ENCODE measurements around the gene CELF3. TPM values are rescaled to one million over a fixed set of nuclear protein-coding genes. Genes with fewer than 3 reads are reported as not detected.

CELF3 gene
- total and polyA plus RNA-seq, 2 experiments from 2014 or later, result not detected

DNA sequence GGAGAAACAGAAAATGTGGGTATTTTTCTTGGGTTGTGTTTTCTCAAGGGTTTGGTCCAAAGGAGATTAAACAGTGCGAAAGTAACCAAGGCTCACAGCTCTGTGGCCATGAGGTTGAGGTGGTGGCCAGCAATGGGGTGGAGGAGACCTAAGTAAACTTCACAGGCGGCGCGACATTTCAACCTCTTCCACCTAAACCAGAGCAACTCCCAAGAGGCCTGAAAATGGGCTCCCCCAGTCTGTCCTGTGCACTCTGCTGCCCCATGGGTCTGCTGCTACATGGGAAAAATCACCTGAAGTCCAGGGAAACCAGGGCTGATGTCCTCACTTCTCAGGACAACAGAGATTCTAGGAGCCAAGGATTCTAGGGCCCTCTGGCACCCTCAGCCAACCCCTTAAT, 12.4 kb downstream of the CELF3 start:
- 79 to 86% methylated on average over 4 of the region's 4 CpGs for WGBS, 2 experiments (ENCODE audit: low coverage in 1 of 2, low lambda C conversion rate in 2 of 2, missing lambda C conversion rate in 2 of 2)

DNA sequence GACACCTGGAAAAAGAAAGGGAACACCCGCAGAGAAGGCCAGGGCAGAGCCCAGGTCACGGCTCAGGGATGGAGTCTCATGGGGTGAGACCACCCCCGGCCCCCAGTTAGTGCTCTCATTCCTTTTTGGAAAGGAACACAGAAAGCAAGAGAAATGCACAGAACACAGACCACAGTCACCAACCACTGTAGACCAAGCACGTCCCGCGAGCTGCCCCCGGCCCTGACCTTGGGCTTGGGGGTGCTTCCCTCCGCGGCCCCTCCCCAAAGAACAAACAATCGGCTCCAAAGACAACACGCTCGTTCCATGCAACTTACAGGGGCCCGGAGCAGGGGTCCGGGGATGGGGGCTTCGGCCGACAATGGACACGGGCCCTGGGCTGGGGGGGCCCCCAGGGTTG, 12.8 kb downstream of the CELF3 start:
- Histone ChIP-seq H3K4me3 (no peak overlapping the region), H3K27me3 (replicated peaks; ENCODE audit: insufficient read depth) (no peaks in the 10 kb centered on the region), H3K4me2 (ENCODE audit: unreplicated experiment) (no peak overlapping the region), H4K20me1 (ENCODE audit: insufficient read depth) (no peaks in the 10 kb centered on the region), H3K9me3 (ENCODE audit: low read depth) (no peaks in the 10 kb centered on the region), H3K79me2 (ENCODE audit: insufficient read depth) (no peaks in the 10 kb centered on the region), H3K27ac (no peak overlapping the region), H3K36me3 (ENCODE audit: low read depth) (0 out of 2 replicates have a peak, but pooled peaks cover 8% of the 10 kb centered on the region), H3K4me1 (ENCODE audit: insufficient read depth) (no peaks in the 10 kb centered on the region), H3F3A (ENCODE audit: insufficient read depth) (no peaks in the 10 kb centered on the region), H2AFZ (no peak overlapping the region), H3K9ac (no peak overlapping the region), H3K9me2 (ENCODE audit: insufficient read depth) (no peaks in the 10 kb centered on the region)
- no peak for TF ChIP-seq EZH2phosphoT487 (IDR thresholded peaks at IDR 0.05; ENCODE audit: insufficient read depth, low read depth)
- no peak for TF ChIP-seq EZH2 (IDR thresholded peaks at IDR 0.05; ENCODE audit: insufficient read depth, poor library complexity, severe bottlenecking)
- 82 to 89% methylated on average over 10 to 17 of the region's 17 CpGs for WGBS, 2 experiments (ENCODE audit: low coverage in 1 of 2, low lambda C conversion rate in 2 of 2, missing lambda C conversion rate in 2 of 2)
- no peak for DNase-seq
- in situ Hi-C loops (cut with MboI), result no loop called here

More for the DNA sequence above, 12.4 kb downstream of the CELF3 start:
- H3K4me3 ChIP-seq, result no peak overlapping the region
- H3K9me3 ChIP-seq (ENCODE audit: low read depth), result no peaks in the 10 kb centered on the region
- no peak overlapping the region for H3K27ac ChIP-seq
- no peak for DNase-seq
- no peaks in the 10 kb centered on the region for H3F3A ChIP-seq (ENCODE audit: insufficient read depth)
- H3K27me3 ChIP-seq (replicated peaks; ENCODE audit: insufficient read depth), result no peaks in the 10 kb centered on the region
- no peak overlapping the region for H2AFZ ChIP-seq
- H3K9me2 ChIP-seq (ENCODE audit: insufficient read depth), result no peaks in the 10 kb centered on the region
- no peak overlapping the region for H3K9ac ChIP-seq
- H3K4me2 ChIP-seq (ENCODE audit: unreplicated experiment), result no peak overlapping the region
- H3K4me1 ChIP-seq (ENCODE audit: insufficient read depth), result no peaks in the 10 kb centered on the region
- in situ Hi-C loops (cut with MboI), result no loop called here
- no peaks in the 10 kb centered on the region for H4K20me1 ChIP-seq (ENCODE audit: insufficient read depth)
- no peaks in the 10 kb centered on the region for H3K79me2 ChIP-seq (ENCODE audit: insufficient read depth)
- H3K36me3 ChIP-seq (ENCODE audit: low read depth), result 0 out of 2 replicates have a peak, but pooled peaks cover 8% of the 10 kb centered on the region
- TF ChIP-seq EZH2 (IDR thresholded peaks at IDR 0.05; ENCODE audit: insufficient read depth, poor library complexity, severe bottlenecking) (no peak), EZH2phosphoT487 (IDR thresholded peaks at IDR 0.05; ENCODE audit: insufficient read depth, low read depth) (no peak)

GRCh38 chr1:151702936-151703335, 13.7 kb downstream of the CELF3 start:
- no peaks in the 10 kb centered on the region for H3K9me2 ChIP-seq (ENCODE audit: insufficient read depth)
- H3K4me1 ChIP-seq (ENCODE audit: insufficient read depth), result no peaks in the 10 kb centered on the region
- no peaks in the 10 kb centered on the region for H4K20me1 ChIP-seq (ENCODE audit: insufficient read depth)
- no peaks in the 10 kb centered on the region for H3K79me2 ChIP-seq (ENCODE audit: insufficient read depth)
- no peaks in the 10 kb centered on the region for H3K27me3 ChIP-seq (replicated peaks; ENCODE audit: insufficient read depth)
- no peak overlapping the region for H3K27ac ChIP-seq
- no peak for DNase-seq
- 0 out of 2 replicates have a peak, but pooled peaks cover 8% of the 10 kb centered on the region for H3K36me3 ChIP-seq (ENCODE audit: low read depth)
- H3F3A ChIP-seq (ENCODE audit: insufficient read depth), result no peaks in the 10 kb centered on the region
- H3K4me2 ChIP-seq (ENCODE audit: unreplicated experiment), result no peak overlapping the region
- H3K9me3 ChIP-seq (ENCODE audit: low read depth), result no peaks in the 10 kb centered on the region
- no peak overlapping the region for H3K9ac ChIP-seq
- 44 to 51% methylated on average over 7 to 8 of the region's 8 CpGs for WGBS, 2 experiments (ENCODE audit: low coverage in 1 of 2, low lambda C conversion rate in 2 of 2, missing lambda C conversion rate in 2 of 2)
- no peak for TF ChIP-seq EZH2phosphoT487 (IDR thresholded peaks at IDR 0.05; ENCODE audit: insufficient read depth, low read depth)
- TF ChIP-seq EZH2 (IDR thresholded peaks at IDR 0.05; ENCODE audit: insufficient read depth, poor library complexity, severe bottlenecking), result no peak
- in situ Hi-C loops (cut with MboI), result no loop called here
- no peak overlapping the region for H3K4me3 ChIP-seq
- no peak overlapping the region for H2AFZ ChIP-seq

DNA sequence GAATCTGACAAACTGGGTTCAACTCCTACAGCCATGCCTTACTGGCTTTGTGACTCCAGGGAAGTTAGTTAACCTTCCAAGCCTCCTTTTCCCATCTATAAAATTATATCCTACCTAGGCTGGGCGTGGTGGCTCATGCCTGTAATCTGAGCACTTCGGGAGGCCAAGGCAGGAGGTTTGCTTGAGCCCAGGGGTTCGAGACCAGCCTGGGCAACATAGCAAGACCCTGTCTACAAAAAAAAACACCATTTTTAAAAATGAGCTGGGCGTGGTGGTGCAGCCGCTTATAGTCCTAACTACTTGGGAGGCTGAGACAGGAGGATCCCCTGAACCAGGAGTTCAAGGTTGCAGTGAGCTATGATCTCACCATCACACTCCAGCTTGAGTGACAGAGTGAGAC, 15.1 kb downstream of the CELF3 start:
- Histone ChIP-seq H3K79me2 (ENCODE audit: insufficient read depth) (no peaks in the 10 kb centered on the region), H3K27me3 (replicated peaks; ENCODE audit: insufficient read depth) (no peaks in the 10 kb centered on the region), H3K9ac (no peak overlapping the region), H2AFZ (no peak overlapping the region), H3K36me3 (ENCODE audit: low read depth) (0 out of 2 replicates have a peak, but pooled peaks cover 8% of the 10 kb centered on the region), H3K9me3 (ENCODE audit: low read depth) (no peaks in the 10 kb centered on the region), H3F3A (ENCODE audit: insufficient read depth) (no peaks in the 10 kb centered on the region), H3K27ac (no peak overlapping the region), H3K9me2 (ENCODE audit: insufficient read depth) (no peaks in the 10 kb centered on the region), H3K4me1 (ENCODE audit: insufficient read depth) (no peaks in the 10 kb centered on the region), H3K4me3 (no peak overlapping the region), H3K4me2 (ENCODE audit: unreplicated experiment) (no peak overlapping the region), H4K20me1 (ENCODE audit: insufficient read depth) (no peaks in the 10 kb centered on the region)
- no peak for TF ChIP-seq EZH2phosphoT487 (IDR thresholded peaks at IDR 0.05; ENCODE audit: insufficient read depth, low read depth)
- TF ChIP-seq EZH2 (IDR thresholded peaks at IDR 0.05; ENCODE audit: insufficient read depth, poor library complexity, severe bottlenecking), result no peak
- no peak for DNase-seq
- in situ Hi-C loops (cut with MboI), result no loop called here
- 95 to 98% methylated on average over 5 of the region's 5 CpGs for WGBS, 2 experiments (ENCODE audit: low coverage in 1 of 2, low lambda C conversion rate in 2 of 2, missing lambda C conversion rate in 2 of 2)
